SKM-1 (cell line): ENCODE results near the gene PDSS2.
"Not testable (repeated sequence)": the region's sequence is repeated elsewhere in the genome, so short reads cannot be mapped to it uniquely, and the experiment has no call there.

Experiments used
- DNase-seq: peaks from one replicate; lab custom pipeline; 2025; ENCODE audit not compliant: unreplicated experiment; lab: John Stamatoyannopoulos, UW

The PDSS2 gene

GRCh38 chr6:107280001-107280400 lies 179.4 kb downstream of the PDSS2 start:
- DNase-seq: not testable (repeated sequence)

GRCh38 chr6:107275330-107275865 lies 184.0 kb downstream of the PDSS2 start:
- DNase-seq: no peak

- no peak for DNase-seq
Measured at GRCh38 chr6:107274288-107274687, 185.1 kb downstream of the PDSS2 start.

- no peak for DNase-seq
Measured at GRCh38 chr6:107272246-107272645, 187.1 kb downstream of the PDSS2 start.

GRCh38 chr6:107271208-107271790 lies 188.1 kb downstream of the PDSS2 start:
- no peak for DNase-seq

GRCh38 chr6:107267634-107268033 lies 191.7 kb downstream of the PDSS2 start:
- no peak for DNase-seq

- DNase-seq: no peak
Measured at GRCh38 chr6:107267006-107267405, 192.4 kb downstream of the PDSS2 start.

- DNase-seq: no peak
Measured at GRCh38 chr6:107266563-107266962, 192.8 kb downstream of the PDSS2 start.

- DNase-seq: no peak
Measured at GRCh38 chr6:107264357-107264840, 195.0 kb downstream of the PDSS2 start.

- DNase-seq: no peak
Measured at GRCh38 chr6:107259951-107260350, 199.4 kb downstream of the PDSS2 start.

- DNase-seq: no peak
Measured at GRCh38 chr6:107248147-107248546, 211.2 kb downstream of the PDSS2 start.

- no peak for DNase-seq
Measured at GRCh38 chr6:107246972-107247615, 212.3 kb downstream of the PDSS2 start.

- DNase-seq: no peak
Measured at GRCh38 chr6:107246249-107246971, 213.0 kb downstream of the PDSS2 start.

- DNase-seq: no peak
Measured at GRCh38 chr6:107244742-107245480, 214.5 kb downstream of the PDSS2 start.

GRCh38 chr6:107244082-107244741 lies 215.2 kb downstream of the PDSS2 start:
- no peak for DNase-seq

GRCh38 chr6:107243471-107243870 lies 215.9 kb downstream of the PDSS2 start:
- no peak for DNase-seq

GRCh38 chr6:107237992-107238660 lies 221.2 kb downstream of the PDSS2 start:
- DNase-seq: no peak

GRCh38 chr6:107235511-107235910 lies 223.9 kb downstream of the PDSS2 start:
- no peak for DNase-seq

GRCh38 chr6:107235007-107235406 lies 224.4 kb downstream of the PDSS2 start:
- no peak for DNase-seq

GRCh38 chr6:107231243-107231642 lies 228.1 kb downstream of the PDSS2 start:
- no peak for DNase-seq
